Measurements from ENCODE around the gene MYOF.
"Not testable (repeated sequence)": the region's sequence is repeated elsewhere in the genome, so short reads cannot be mapped to it uniquely, and the experiment has no call there.

MYOF gene

GRCh38 chr10:93471110-93471651, 11.0 kb downstream of the MYOF start:
- DNase-seq (ENCODE audit: insufficient read length, low spot score) (no peak), FAIRE-seq (no peak)
- no peak for TF ChIP-seq TAF1 (IDR thresholded peaks at IDR 0.05; ENCODE audit: low read depth, low read length)
- TF ChIP-seq POLR2AphosphoS5 (IDR thresholded peaks at IDR 0.05; ENCODE audit: low read depth, low read length) = no peak
- no peak for TF ChIP-seq POLR2A (IDR thresholded peaks at IDR 0.05; ENCODE audit: low read depth, low read length)
- TF ChIP-seq SPI1 (IDR thresholded peaks at IDR 0.05; ENCODE audit: low read depth, low read length) = no peak
- TF ChIP-seq PAX5 (IDR thresholded peaks at IDR 0.05; ENCODE audit: insufficient read depth, low read length, severe bottlenecking) = no peak
- TF ChIP-seq POU2F2 (IDR thresholded peaks at IDR 0.05; ENCODE audit: low read depth, low read length) = no peak

GRCh38 chr10:93469454-93469853, 12.7 kb downstream of the MYOF start:
- DNase-seq (ENCODE audit: insufficient read length, low spot score) = no peak
- TF ChIP-seq POLR2AphosphoS5 (IDR thresholded peaks at IDR 0.05; ENCODE audit: low read depth, low read length) = no peak
- no peak for TF ChIP-seq SPI1 (IDR thresholded peaks at IDR 0.05; ENCODE audit: low read depth, low read length)
- TF ChIP-seq PAX5 (IDR thresholded peaks at IDR 0.05; ENCODE audit: insufficient read depth, low read length, severe bottlenecking) = no peak
- TF ChIP-seq TAF1 (IDR thresholded peaks at IDR 0.05; ENCODE audit: low read depth, low read length) = no peak
- no peak for TF ChIP-seq POLR2A (IDR thresholded peaks at IDR 0.05; ENCODE audit: low read depth, low read length)
- no peak for TF ChIP-seq POU2F2 (IDR thresholded peaks at IDR 0.05; ENCODE audit: low read depth, low read length)
- no peak for FAIRE-seq

- no peak for FAIRE-seq
- TF ChIP-seq POLR2AphosphoS5 (IDR thresholded peaks at IDR 0.05; ENCODE audit: low read depth, low read length) (no peak), POU2F2 (IDR thresholded peaks at IDR 0.05; ENCODE audit: low read depth, low read length) (no peak), PAX5 (IDR thresholded peaks at IDR 0.05; ENCODE audit: insufficient read depth, low read length, severe bottlenecking) (no peak), TAF1 (IDR thresholded peaks at IDR 0.05; ENCODE audit: low read depth, low read length) (no peak), POLR2A (IDR thresholded peaks at IDR 0.05; ENCODE audit: low read depth, low read length) (no peak), SPI1 (IDR thresholded peaks at IDR 0.05; ENCODE audit: low read depth, low read length) (no peak)
- no peak for DNase-seq (ENCODE audit: insufficient read length, low spot score)
These were observed 13.5 kb downstream of the MYOF start for GRCh38 chr10:93468461-93469213.

- not testable (repeated sequence) for FAIRE-seq; DNase-seq (ENCODE audit: insufficient read length, low spot score)
These were observed 14.5 kb downstream of the MYOF start for GRCh38 chr10:93467635-93468034.

GRCh38 chr10:93465806-93466675, 16.1 kb downstream of the MYOF start:
- DNase-seq (ENCODE audit: insufficient read length, low spot score) (no peak), FAIRE-seq (no peak)
- TF ChIP-seq POU2F2 (IDR thresholded peaks at IDR 0.05; ENCODE audit: low read depth, low read length) (no peak), PAX5 (IDR thresholded peaks at IDR 0.05; ENCODE audit: insufficient read depth, low read length, severe bottlenecking) (no peak), SPI1 (IDR thresholded peaks at IDR 0.05; ENCODE audit: low read depth, low read length) (no peak), POLR2A (IDR thresholded peaks at IDR 0.05; ENCODE audit: low read depth, low read length) (no peak), POLR2AphosphoS5 (IDR thresholded peaks at IDR 0.05; ENCODE audit: low read depth, low read length) (no peak), TAF1 (IDR thresholded peaks at IDR 0.05; ENCODE audit: low read depth, low read length) (no peak)

GRCh38 chr10:93464776-93465388, 17.3 kb downstream of the MYOF start:
- no peak for TF ChIP-seq POU2F2 (IDR thresholded peaks at IDR 0.05; ENCODE audit: low read depth, low read length)
- no peak for TF ChIP-seq SPI1 (IDR thresholded peaks at IDR 0.05; ENCODE audit: low read depth, low read length)
- TF ChIP-seq PAX5 (IDR thresholded peaks at IDR 0.05; ENCODE audit: insufficient read depth, low read length, severe bottlenecking) = no peak
- no peak for TF ChIP-seq POLR2AphosphoS5 (IDR thresholded peaks at IDR 0.05; ENCODE audit: low read depth, low read length)
- TF ChIP-seq TAF1 (IDR thresholded peaks at IDR 0.05; ENCODE audit: low read depth, low read length) = no peak
- TF ChIP-seq POLR2A (IDR thresholded peaks at IDR 0.05; ENCODE audit: low read depth, low read length) = no peak
- no peak for DNase-seq (ENCODE audit: insufficient read length, low spot score)
- FAIRE-seq = no peak

GRCh38 chr10:93463723-93464476, 18.2 kb downstream of the MYOF start:
- DNase-seq (ENCODE audit: insufficient read length, low spot score) (no peak), FAIRE-seq (no peak)
- TF ChIP-seq POU2F2 (IDR thresholded peaks at IDR 0.05; ENCODE audit: low read depth, low read length) (no peak), TAF1 (IDR thresholded peaks at IDR 0.05; ENCODE audit: low read depth, low read length) (no peak), SPI1 (IDR thresholded peaks at IDR 0.05; ENCODE audit: low read depth, low read length) (no peak), POLR2AphosphoS5 (IDR thresholded peaks at IDR 0.05; ENCODE audit: low read depth, low read length) (no peak), POLR2A (IDR thresholded peaks at IDR 0.05; ENCODE audit: low read depth, low read length) (no peak), PAX5 (IDR thresholded peaks at IDR 0.05; ENCODE audit: insufficient read depth, low read length, severe bottlenecking) (no peak)

- FAIRE-seq (no peak), DNase-seq (ENCODE audit: insufficient read length, low spot score) (no peak)
- TF ChIP-seq TAF1 (IDR thresholded peaks at IDR 0.05; ENCODE audit: low read depth, low read length) (no peak), POU2F2 (IDR thresholded peaks at IDR 0.05; ENCODE audit: low read depth, low read length) (no peak), PAX5 (IDR thresholded peaks at IDR 0.05; ENCODE audit: insufficient read depth, low read length, severe bottlenecking) (no peak), SPI1 (IDR thresholded peaks at IDR 0.05; ENCODE audit: low read depth, low read length) (no peak), POLR2A (IDR thresholded peaks at IDR 0.05; ENCODE audit: low read depth, low read length) (no peak), POLR2AphosphoS5 (IDR thresholded peaks at IDR 0.05; ENCODE audit: low read depth, low read length) (no peak)
These were observed 19.3 kb downstream of the MYOF start for GRCh38 chr10:93462881-93463280.
